B cell (primary cell): Measurements from ENCODE around the gene PRIMPOL. TPM values are rescaled to one million over a fixed set of nuclear protein-coding genes. Genes with fewer than 3 reads are reported as not detected.

Source experiments
- ATAC-seq: fragments of 200-7000 bp; cut with Tn5 transposase; one replicate; pipeline ENCODE4 v1.10.0; 2021; ENCODE audit warnings: low read depth, mild to moderate bottlenecking, moderate number of reproducible peaks, moderate library complexity
- CTCF ChIA-PET: fragments of 350-600 bp; sonication (Branson Sonifier 250); formaldehyde crosslinking; loops from one replicate; lab custom pipeline; 2021; ENCODE audit warnings: antibody characterized with exemption, inconsistent platforms; lab: Charles Lee
- POLR2A ChIA-PET: fragments of 350-600 bp; sonication (Branson Sonifier 250); formaldehyde crosslinking; loops from one replicate; lab custom pipeline; 2021; ENCODE audit warnings: antibody characterized with exemption; lab: Charles Lee
- DNase-seq: peaks from one replicate; pipeline ENCODE4 v3.0.0; 2013
- H2AFZ ChIP-seq: 2 replicates; pipeline ENCODE4 v1.6.1; 2012; ENCODE audit warnings: mild to moderate bottlenecking, low read depth, low read length; ENCODE audit not compliant: insufficient read depth, poor library complexity, severe bottlenecking
- H3K27ac ChIP-seq, 2 donors: 1 replicate in 1 of 2; 2 replicates in 1 of 2; pipeline ENCODE4 v1.5.1; 2012 to 2013; ENCODE audit warnings: low read length in 2 of 2, mild to moderate bottlenecking in 2 of 2, moderate library complexity in 1 of 2
- H3K27me3 ChIP-seq, 4 experiments: fragments of 200-600 bp in 1 of 4; sonication (generic) in 1 of 4; replicated peaks in 1 of 4; 1 replicate in 2 of 4; 2 replicates in 2 of 4; pipeline versions ENCODE4 v1.6.1 to v1.7.0; 2013 to 2016; ENCODE audit warnings: low read length in 3 of 4, mild to moderate bottlenecking in 2 of 4, mixed read lengths in 1 of 4, moderate library complexity in 1 of 4; ENCODE audit not compliant: insufficient read depth in 4 of 4, control insufficient read depth in 3 of 4; ENCODE audit errors: control extremely low read depth in 1 of 4
- H3K36me3 ChIP-seq, 2 experiments: replicated peaks in 1 of 2; 1 replicate in 1 of 2; 2 replicates in 1 of 2; pipeline versions ENCODE4 v1.6.1 to v1.7.1; 2013; ENCODE audit warnings: low read length in 1 of 2; ENCODE audit not compliant: insufficient read depth in 2 of 2, control insufficient read depth in 1 of 2; ENCODE audit errors: control extremely low read depth in 1 of 2, extremely low read depth in 1 of 2
- H3K4me1 ChIP-seq, 2 donors: fragments of 200-600 bp in 1 of 2; sonication (generic) in 1 of 2; 1 replicate in 1 of 2; 2 replicates in 1 of 2; pipeline versions ENCODE4 v1.5.1 to v1.6.1; 2013 to 2017; ENCODE audit warnings: low read length in 2 of 2; ENCODE audit not compliant: control insufficient read depth in 2 of 2, insufficient read depth in 2 of 2
- H3K4me2 ChIP-seq: replicated peaks from 2 replicates; pipeline ENCODE3; 2012; ENCODE audit warnings: mild to moderate bottlenecking, low read depth, low read length; ENCODE audit not compliant: poor library complexity, severe bottlenecking
- H3K4me3 ChIP-seq, 5 experiments: fragments of 200-600 bp in 1 of 5; sonication (generic) in 1 of 5; 1 replicate in 3 of 5; 2 replicates in 2 of 5; pipeline versions ENCODE4 v1.5.1 to v1.7.0; 2011 to 2016; ENCODE audit warnings: low read length in 4 of 5, mild to moderate bottlenecking in 4 of 5, low read depth in 2 of 5, control low read depth in 1 of 5, moderate library complexity in 1 of 5; ENCODE audit not compliant: insufficient read depth in 1 of 5; ENCODE audit errors: control extremely low read depth in 1 of 5, extremely low read depth in 1 of 5
- H3K79me2 ChIP-seq: fragments of 200-600 bp; sonication (generic); one replicate; pipeline ENCODE4 v1.6.0; 2016; ENCODE audit warnings: low read length; ENCODE audit not compliant: control insufficient read depth, insufficient read depth
- H3K9ac ChIP-seq: fragments of 200-600 bp; sonication (generic); 2 replicates; pipeline ENCODE4 v1.6.1; 2017; ENCODE audit warnings: mild to moderate bottlenecking, low read length, moderate library complexity
- H3K9me3 ChIP-seq, 3 donors: one replicate each; pipeline versions ENCODE4 v1.6.1 to v1.7.1; 2013; ENCODE audit warnings: low read length in 2 of 3; ENCODE audit not compliant: control insufficient read depth in 2 of 3, insufficient read depth in 1 of 3; ENCODE audit errors: control extremely low read depth in 1 of 3
- H4K20me1 ChIP-seq: 2 replicates; pipeline ENCODE4 v1.6.0; 2012; ENCODE audit warnings: mild to moderate bottlenecking, low read length; ENCODE audit not compliant: insufficient read depth, control insufficient read depth, poor library complexity, severe bottlenecking
- H3K27ac Mint-ChIP-seq: one replicate; pipeline ENCODE4 v1.8.0; 2021; ENCODE audit warnings: mixed read lengths
- H3K27me3 Mint-ChIP-seq: one replicate; pipeline ENCODE4 v1.8.0; 2021; ENCODE audit warnings: mixed read lengths
- H3K4me1 Mint-ChIP-seq: one replicate; pipeline ENCODE4 v1.8.0; 2021; ENCODE audit warnings: mixed read lengths
- H3K4me3 Mint-ChIP-seq: one replicate; pipeline ENCODE4 v1.8.0; 2021; ENCODE audit warnings: mixed read lengths
- H3K9me3 Mint-ChIP-seq: one replicate; pipeline ENCODE4 v1.8.0; 2022; ENCODE audit warnings: mixed read lengths; ENCODE audit not compliant: insufficient read depth
- EZH2 ChIP-seq: IDR thresholded peaks from 2 replicates; pipeline ENCODE4 v1.6.1; 2012; ENCODE audit warnings: borderline replicate concordance, low read depth, mild to moderate bottlenecking, moderate library complexity, low read length; ENCODE audit not compliant: insufficient read depth, poor library complexity, severe bottlenecking
- WGBS: methylation state at CpG from one replicate; pipeline ENCODE4 v1.1.5; 2013; ENCODE audit warnings: missing lambda C conversion rate; ENCODE audit not compliant: insufficient coverage; 5-methylcytosine and 5-hydroxymethylcytosine counted together
- intact Hi-C: fragments of 100-400 bp; cut with micrococcal nuclease; formaldehyde crosslinking; loops from one replicate; pipeline ENCODE4 v1.10.0; 2022
- polyA plus RNA-seq: library from polyadenylated mRNA; depleted of rRNA; stranded (reverse); fragments of >200 nt; gene quantifications from 2 replicates; pipeline ENCODE4 v1.2.3, GENCODE V29; 2012
- total RNA-seq, 2 donors: library from RNA; stranded (reverse); fragments of 120-200 nt in 1 of 2; gene quantifications; 1 replicate in 1 of 2; 2 replicates in 1 of 2; pipeline versions ENCODE4 v1.2.3 to v1.2.4, GENCODE V29; 2013 to 2022

The PRIMPOL gene
- total and polyA plus RNA-seq, 2 donors (not counting 1 experiment from before 2014, with no cell fraction given) = 15.4 to 16.3 TPM

GRCh38 chr4:184695178-184695896, 45.8 kb downstream of the PRIMPOL start:
- H2AFZ ChIP-seq = no peak overlapping the region
- no peaks in the 10 kb centered on the region for H3K27me3 ChIP-seq
- no peak for TF ChIP-seq EZH2
- no peaks in the 10 kb centered on the region for H3K27me3 Mint-ChIP-seq
- H3K36me3 ChIP-seq = peaks cover 9 to 14% of the 10 kb centered on the region in 2 experiments
- no peaks in the 10 kb centered on the region for H3K4me1 Mint-ChIP-seq
- CTCF ChIA-PET = interaction anchor here (0.7 kb wide), 1 partner anchor 777 kb away, joined by 3 read pairs; no protein-coding TSS in a partner anchor
- H3K4me3 Mint-ChIP-seq = no peak overlapping the region
- ATAC-seq (no peak), DNase-seq (no peak)
- H3K4me2 ChIP-seq = no peak overlapping the region
- intact Hi-C loops = no loop called here
- no peaks in the 10 kb centered on the region for H3K4me1 ChIP-seq
- H3K9me3 Mint-ChIP-seq = no peaks in the 10 kb centered on the region
- no peak overlapping the region for H3K27ac Mint-ChIP-seq
- no peaks in the 10 kb centered on the region for H3K9me3 ChIP-seq
- POLR2A ChIA-PET = interaction anchor here (0.6 kb wide), 1 partner anchor 16 kb away, joined by 6 read pairs; no protein-coding TSS in a partner anchor
- H3K27ac ChIP-seq = no peak overlapping the region
- no CpG with 5 or more reads among the region's 3 CpGs for WGBS
- H3K79me2 ChIP-seq = no peaks in the 10 kb centered on the region
- H3K9ac ChIP-seq = no peak overlapping the region
- no peak overlapping the region for H3K4me3 ChIP-seq
- H4K20me1 ChIP-seq = no peaks in the 10 kb centered on the region

GRCh38 chr4:184697956-184698355, 48.4 kb downstream of the PRIMPOL start:
- no peaks in the 10 kb centered on the region for H3K9me3 Mint-ChIP-seq
- Histone ChIP-seq H3K27me3 (no peaks in the 10 kb centered on the region), H3K36me3 (peaks cover 9 to 14% of the 10 kb centered on the region in 2 experiments), H3K4me3 (no peak overlapping the region), H3K79me2 (no peaks in the 10 kb centered on the region), H2AFZ (no peak overlapping the region), H3K9me3 (no peaks in the 10 kb centered on the region), H4K20me1 (no peaks in the 10 kb centered on the region), H3K4me2 (no peak overlapping the region), H3K27ac (no peak overlapping the region), H3K9ac (no peak overlapping the region), H3K4me1 (no peaks in the 10 kb centered on the region)
- no peaks in the 10 kb centered on the region for H3K4me1 Mint-ChIP-seq
- TF ChIP-seq EZH2 = no peak
- WGBS = 100% methylated on average over 3 of the region's 3 CpGs
- H3K27ac Mint-ChIP-seq = no peak overlapping the region
- intact Hi-C loops = no loop called here
- CTCF ChIA-PET = no interaction called here
- H3K4me3 Mint-ChIP-seq = no peak overlapping the region
- POLR2A ChIA-PET = no interaction called here
- no peaks in the 10 kb centered on the region for H3K27me3 Mint-ChIP-seq
- ATAC-seq (no peak), DNase-seq (no peak)
